ENCODE data around the gene KCNK17. TPM values are rescaled to one million over a fixed set of nuclear protein-coding genes. Genes with fewer than 3 reads are reported as not detected.

KCNK17 gene
- total RNA-seq, 1 experiment from 2014 or later, result not detected

DNA sequence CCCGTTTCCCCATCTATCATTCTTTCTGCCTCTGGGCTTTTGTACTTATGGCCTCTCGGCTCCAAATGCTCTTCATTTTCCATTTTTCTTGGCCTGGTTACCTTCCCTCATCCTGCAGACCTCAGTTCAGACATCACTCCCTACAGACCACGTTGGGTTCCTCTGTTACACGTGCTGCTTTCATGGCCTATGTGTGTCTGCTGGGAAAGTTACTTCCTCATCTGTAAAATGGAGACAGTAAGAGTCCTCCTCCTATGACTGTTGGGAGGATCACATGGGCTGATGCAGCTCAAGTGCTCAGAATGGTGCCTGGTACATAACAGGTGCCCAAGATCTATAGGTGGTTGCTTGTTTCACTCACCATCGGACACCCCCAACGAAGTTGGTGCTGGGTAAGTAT, 13.5 kb downstream of the KCNK17 start:
- Histone ChIP-seq H4K20me1 (ENCODE audit: insufficient read depth) (no peaks in the 10 kb centered on the region), H3K9me2 (ENCODE audit: insufficient read depth) (no peaks in the 10 kb centered on the region), H3K27ac (ENCODE audit: low read depth, low read length) (no peak overlapping the region), H3K4me1 (ENCODE audit: control insufficient read depth in 1 of 2, insufficient read depth in 2 of 2, low read length in 2 of 2) (peaks cover 0 to 12% of the 10 kb centered on the region in 2 experiments; a peak in 2 of 4 replicates), H3K79me2 (ENCODE audit: insufficient read depth, low read length) (no peaks in the 10 kb centered on the region), H3K4me3 (replicated peaks in 1 of 2; ENCODE audit: low read depth in 1 of 2, low read length in 2 of 2) (no peak overlapping the region), H3K9me3 (ENCODE audit: control insufficient read depth in 1 of 2, insufficient read depth in 1 of 2, low read depth in 1 of 2, low read length in 2 of 2) (no peaks in the 10 kb centered on the region), H2AFZ (ENCODE audit: low read depth, low read length, poor library complexity, severe bottlenecking) (no peak overlapping the region), H3K36me3 (ENCODE audit: control insufficient read depth in 1 of 2, insufficient read depth in 2 of 2, low read length in 2 of 2) (no peaks in the 10 kb centered on the region), H3K4me2 (ENCODE audit: low read length) (no peak overlapping the region), H3K9ac (ENCODE audit: low read length) (no peak overlapping the region), H3K27me3 (ENCODE audit: insufficient read depth, low read length) (0 out of 2 replicates have a peak, but pooled peaks cover 4% of the 10 kb centered on the region)
- ChIA-PET RAD21 (ENCODE audit: low non-redundant PET in 1 of 2, low total read pairs in 2 of 2, uncharacterized antibody in 2 of 2, unreplicated experiment in 2 of 2) (no interaction called here), POLR2A (no interaction called here), CTCF (interaction anchor here (0.6 to 7.8 kb wide), 5 partner anchors 9 to 133 kb away, joined by 3 to 123 read pairs (median 4); partner anchors contain the start of gene KCNK5)
- intact Hi-C loops (cut with micrococcal nuclease), result no loop called here
- TF ChIP-seq ELF1 (IDR thresholded peaks at IDR 0.05; ENCODE audit: borderline replicate concordance, low read depth), result no peak
- TF ChIP-seq CBX3 (IDR thresholded peaks at IDR 0.05; ENCODE audit: low read depth), result no peak
- TF ChIP-seq, protein P1, sequence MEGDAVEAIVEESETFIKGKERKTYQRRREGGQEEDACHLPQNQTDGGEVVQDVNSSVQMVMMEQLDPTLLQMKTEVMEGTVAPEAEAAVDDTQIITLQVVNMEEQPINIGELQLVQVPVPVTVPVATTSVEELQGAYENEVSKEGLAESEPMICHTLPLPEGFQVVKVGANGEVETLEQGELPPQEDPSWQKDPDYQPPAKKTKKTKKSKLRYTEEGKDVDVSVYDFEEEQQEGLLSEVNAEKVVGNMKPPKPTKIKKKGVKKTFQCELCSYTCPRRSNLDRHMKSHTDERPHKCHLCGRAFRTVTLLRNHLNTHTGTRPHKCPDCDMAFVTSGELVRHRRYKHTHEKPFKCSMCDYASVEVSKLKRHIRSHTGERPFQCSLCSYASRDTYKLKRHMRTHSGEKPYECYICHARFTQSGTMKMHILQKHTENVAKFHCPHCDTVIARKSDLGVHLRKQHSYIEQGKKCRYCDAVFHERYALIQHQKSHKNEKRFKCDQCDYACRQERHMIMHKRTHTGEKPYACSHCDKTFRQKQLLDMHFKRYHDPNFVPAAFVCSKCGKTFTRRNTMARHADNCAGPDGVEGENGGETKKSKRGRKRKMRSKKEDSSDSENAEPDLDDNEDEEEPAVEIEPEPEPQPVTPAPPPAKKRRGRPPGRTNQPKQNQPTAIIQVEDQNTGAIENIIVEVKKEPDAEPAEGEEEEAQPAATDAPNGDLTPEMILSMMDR (IDR thresholded peaks at IDR 0.05 in 2 of 3, conservative IDR thresholded peaks at IDR 0.05 in 1 of 3; ENCODE audit: borderline replicate concordance in 1 of 3, insufficient read depth in 1 of 3, low read depth in 2 of 3, low read length in 2 of 3), result no peak
- TF ChIP-seq, protein P2, sequence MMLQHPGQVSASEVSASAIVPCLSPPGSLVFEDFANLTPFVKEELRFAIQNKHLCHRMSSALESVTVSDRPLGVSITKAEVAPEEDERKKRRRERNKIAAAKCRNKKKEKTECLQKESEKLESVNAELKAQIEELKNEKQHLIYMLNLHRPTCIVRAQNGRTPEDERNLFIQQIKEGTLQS (IDR thresholded peaks at IDR 0.05), result no peak
- TF ChIP-seq EZH2 (IDR thresholded peaks at IDR 0.05), result no peak
- TF ChIP-seq, protein P3, sequence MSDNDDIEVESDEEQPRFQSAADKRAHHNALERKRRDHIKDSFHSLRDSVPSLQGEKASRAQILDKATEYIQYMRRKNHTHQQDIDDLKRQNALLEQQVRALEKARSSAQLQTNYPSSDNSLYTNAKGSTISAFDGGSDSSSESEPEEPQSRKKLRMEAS (IDR thresholded peaks at IDR 0.05), result no peak
- TF ChIP-seq, protein P4, sequence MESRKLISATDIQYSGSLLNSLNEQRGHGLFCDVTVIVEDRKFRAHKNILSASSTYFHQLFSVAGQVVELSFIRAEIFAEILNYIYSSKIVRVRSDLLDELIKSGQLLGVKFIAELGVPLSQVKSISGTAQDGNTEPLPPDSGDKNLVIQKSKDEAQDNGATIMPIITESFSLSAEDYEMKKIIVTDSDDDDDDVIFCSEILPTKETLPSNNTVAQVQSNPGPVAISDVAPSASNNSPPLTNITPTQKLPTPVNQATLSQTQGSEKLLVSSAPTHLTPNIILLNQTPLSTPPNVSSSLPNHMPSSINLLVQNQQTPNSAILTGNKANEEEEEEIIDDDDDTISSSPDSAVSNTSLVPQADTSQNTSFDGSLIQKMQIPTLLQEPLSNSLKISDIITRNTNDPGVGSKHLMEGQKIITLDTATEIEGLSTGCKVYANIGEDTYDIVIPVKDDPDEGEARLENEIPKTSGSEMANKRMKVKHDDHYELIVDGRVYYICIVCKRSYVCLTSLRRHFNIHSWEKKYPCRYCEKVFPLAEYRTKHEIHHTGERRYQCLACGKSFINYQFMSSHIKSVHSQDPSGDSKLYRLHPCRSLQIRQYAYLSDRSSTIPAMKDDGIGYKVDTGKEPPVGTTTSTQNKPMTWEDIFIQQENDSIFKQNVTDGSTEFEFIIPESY (IDR thresholded peaks at IDR 0.05; ENCODE audit: extremely low read depth, insufficient replicate concordance, low read length), result no peak
- no peak for TF ChIP-seq SIN3A (IDR thresholded peaks at IDR 0.05; ENCODE audit: low read depth)
- TF ChIP-seq SRF (IDR thresholded peaks at IDR 0.05; ENCODE audit: low read depth), result no peak
- TF ChIP-seq SP1 (IDR thresholded peaks at IDR 0.05; ENCODE audit: low read depth), result no peak
- no peak for TF ChIP-seq RAD21 (IDR thresholded peaks at IDR 0.05; ENCODE audit: low read depth)
- TF ChIP-seq EZH2phosphoT487 (IDR thresholded peaks at IDR 0.05; ENCODE audit: borderline replicate concordance), result no peak
- no peak for TF ChIP-seq ZNF274 (IDR thresholded peaks at IDR 0.05; ENCODE audit: low read depth, low read length)
- TF ChIP-seq FOSL1 (IDR thresholded peaks at IDR 0.05; ENCODE audit: low read depth), result no peak
- TF ChIP-seq, protein P5, sequence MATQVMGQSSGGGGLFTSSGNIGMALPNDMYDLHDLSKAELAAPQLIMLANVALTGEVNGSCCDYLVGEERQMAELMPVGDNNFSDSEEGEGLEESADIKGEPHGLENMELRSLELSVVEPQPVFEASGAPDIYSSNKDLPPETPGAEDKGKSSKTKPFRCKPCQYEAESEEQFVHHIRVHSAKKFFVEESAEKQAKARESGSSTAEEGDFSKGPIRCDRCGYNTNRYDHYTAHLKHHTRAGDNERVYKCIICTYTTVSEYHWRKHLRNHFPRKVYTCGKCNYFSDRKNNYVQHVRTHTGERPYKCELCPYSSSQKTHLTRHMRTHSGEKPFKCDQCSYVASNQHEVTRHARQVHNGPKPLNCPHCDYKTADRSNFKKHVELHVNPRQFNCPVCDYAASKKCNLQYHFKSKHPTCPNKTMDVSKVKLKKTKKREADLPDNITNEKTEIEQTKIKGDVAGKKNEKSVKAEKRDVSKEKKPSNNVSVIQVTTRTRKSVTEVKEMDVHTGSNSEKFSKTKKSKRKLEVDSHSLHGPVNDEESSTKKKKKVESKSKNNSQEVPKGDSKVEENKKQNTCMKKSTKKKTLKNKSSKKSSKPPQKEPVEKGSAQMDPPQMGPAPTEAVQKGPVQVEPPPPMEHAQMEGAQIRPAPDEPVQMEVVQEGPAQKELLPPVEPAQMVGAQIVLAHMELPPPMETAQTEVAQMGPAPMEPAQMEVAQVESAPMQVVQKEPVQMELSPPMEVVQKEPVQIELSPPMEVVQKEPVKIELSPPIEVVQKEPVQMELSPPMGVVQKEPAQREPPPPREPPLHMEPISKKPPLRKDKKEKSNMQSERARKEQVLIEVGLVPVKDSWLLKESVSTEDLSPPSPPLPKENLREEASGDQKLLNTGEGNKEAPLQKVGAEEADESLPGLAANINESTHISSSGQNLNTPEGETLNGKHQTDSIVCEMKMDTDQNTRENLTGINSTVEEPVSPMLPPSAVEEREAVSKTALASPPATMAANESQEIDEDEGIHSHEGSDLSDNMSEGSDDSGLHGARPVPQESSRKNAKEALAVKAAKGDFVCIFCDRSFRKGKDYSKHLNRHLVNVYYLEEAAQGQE (IDR thresholded peaks at IDR 0.05; ENCODE audit: low read depth), result no peak
- TF ChIP-seq POLR2A (IDR thresholded peaks at IDR 0.05; ENCODE audit: borderline replicate concordance, extremely low read depth, insufficient read depth, insufficient read length), result no peak
- TF ChIP-seq TCF7L2 (IDR thresholded peaks at IDR 0.05; ENCODE audit: borderline replicate concordance, extremely low read depth, insufficient read depth, insufficient read length), result no peak
- no peak for TF ChIP-seq YY1 (IDR thresholded peaks at IDR 0.05; ENCODE audit: extremely low read depth, insufficient replicate concordance, low read depth, low read length)
- no peak for TF ChIP-seq JUND (IDR thresholded peaks at IDR 0.05)
- TF ChIP-seq CEBPB (IDR thresholded peaks at IDR 0.05; ENCODE audit: low read depth), result no peak
- BruUV-seq (replicated peaks), result no TSS peak
- DNase-seq (ENCODE audit: low read depth, low spot score), result no peak
- ATAC-seq, result no peak
